ENCODE measurements around the gene CCDC86.
"Not testable (repeated sequence)": the region's sequence is repeated elsewhere in the genome, so short reads cannot be mapped to it uniquely, and the experiment has no call there.

Gene CCDC86, protein sequence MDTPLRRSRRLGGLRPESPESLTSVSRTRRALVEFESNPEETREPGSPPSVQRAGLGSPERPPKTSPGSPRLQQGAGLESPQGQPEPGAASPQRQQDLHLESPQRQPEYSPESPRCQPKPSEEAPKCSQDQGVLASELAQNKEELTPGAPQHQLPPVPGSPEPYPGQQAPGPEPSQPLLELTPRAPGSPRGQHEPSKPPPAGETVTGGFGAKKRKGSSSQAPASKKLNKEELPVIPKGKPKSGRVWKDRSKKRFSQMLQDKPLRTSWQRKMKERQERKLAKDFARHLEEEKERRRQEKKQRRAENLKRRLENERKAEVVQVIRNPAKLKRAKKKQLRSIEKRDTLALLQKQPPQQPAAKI

DNA sequence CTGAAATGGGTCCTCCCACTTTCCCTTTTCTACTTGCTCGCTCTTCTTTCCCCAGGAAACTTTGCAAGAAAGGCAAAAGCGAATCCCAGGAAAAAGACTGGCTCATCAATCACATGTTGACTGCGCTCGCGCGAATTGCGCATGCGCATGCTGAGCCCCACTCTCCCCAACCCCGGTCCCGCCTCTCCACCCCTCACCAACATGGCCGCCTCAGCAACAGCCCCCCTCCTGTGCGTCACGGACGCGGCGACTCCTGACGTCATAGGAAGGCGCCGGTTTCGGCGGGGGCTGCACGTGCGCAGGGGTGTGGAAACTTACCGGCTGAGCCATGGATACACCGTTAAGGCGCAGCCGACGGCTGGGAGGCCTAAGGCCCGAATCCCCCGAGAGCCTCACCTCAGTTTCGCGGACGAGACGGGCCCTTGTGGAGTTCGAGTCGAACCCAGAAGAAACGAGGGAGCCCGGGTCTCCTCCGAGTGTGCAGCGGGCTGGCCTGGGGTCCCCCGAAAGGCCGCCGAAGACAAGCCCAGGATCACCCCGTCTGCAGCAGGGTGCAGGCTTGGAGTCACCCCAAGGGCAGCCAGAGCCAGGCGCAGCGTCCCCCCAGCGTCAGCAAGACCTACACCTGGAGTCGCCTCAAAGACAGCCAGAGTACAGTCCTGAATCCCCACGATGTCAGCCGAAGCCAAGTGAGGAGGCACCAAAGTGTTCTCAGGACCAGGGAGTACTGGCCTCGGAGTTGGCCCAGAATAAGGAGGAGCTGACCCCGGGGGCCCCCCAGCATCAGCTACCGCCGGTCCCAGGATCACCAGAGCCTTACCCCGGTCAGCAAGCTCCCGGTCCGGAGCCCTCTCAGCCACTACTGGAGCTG is at the start of gene CCDC86:
Gene CCDC86 (plus strand): TSS at position 317 of the 871 bp plus-strand sequence. CDS start 12 bp downstream, at position 329.
- DNase-seq = peak; percentile 75 to 82

DNA sequence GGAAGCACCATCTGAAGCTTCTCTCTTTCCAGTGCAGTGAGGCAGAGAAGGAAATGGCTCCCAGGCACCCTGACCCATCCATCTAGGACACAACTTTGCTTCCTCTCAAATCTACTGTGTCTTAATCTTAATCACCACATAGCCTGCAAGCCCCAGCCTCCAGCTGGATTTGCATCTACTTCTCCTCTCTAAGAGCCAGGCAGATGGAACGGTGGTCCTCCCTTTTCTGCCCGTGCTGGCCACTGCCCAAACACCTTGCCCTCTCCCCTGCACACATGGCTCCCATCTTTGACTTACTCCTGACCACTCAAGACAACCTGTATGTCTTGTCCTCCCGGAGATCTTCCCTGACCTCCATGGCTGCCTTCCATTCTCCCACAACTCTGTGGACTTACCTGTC is 49.4 kb upstream of the CCDC86 start:
- no peak for DNase-seq

GRCh38 chr11:60795291-60795690 is 46.6 kb upstream of the CCDC86 start:
- no peak for DNase-seq

DNA sequence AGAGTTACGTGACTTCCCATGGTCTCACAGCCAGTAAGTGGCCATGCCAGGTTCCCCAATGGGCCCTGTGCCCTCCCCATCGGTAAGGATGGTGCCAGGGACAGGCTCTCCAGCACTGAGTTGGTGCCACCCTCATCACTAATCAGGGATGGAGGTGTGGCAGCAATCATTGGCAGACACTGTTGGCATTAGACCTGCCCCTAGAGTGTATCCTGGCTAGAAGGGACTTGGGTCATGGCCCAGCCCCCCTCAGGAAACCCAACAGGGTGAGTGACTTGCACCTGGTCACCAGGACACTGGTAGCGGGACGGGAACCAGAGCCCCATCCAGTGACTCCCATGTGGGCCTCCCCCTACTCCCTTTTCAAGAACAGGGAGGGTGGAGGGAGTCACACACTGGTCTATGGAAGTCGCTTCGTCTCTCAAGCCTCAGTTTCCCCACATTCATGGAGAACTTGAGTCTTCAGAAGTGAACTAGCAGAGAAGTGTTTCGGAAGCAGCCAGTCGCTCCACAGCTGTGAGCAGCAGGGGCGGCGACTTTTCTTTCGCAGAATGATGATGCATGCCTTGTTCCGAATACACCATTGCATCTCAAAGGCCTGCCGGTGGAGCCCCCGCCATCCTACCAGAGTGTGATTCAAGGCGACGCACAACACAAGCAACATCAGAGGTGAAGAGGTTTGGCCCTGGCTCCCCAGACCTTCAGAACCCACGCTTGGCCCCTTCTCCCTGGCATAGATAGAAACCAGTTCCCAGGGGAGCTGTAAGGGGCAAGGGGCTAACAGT is 43.9 kb upstream of the CCDC86 start:
- no peak for DNase-seq

GRCh38 chr11:60798631-60799030 is 43.3 kb upstream of the CCDC86 start:
- DNase-seq = no peak

DNA sequence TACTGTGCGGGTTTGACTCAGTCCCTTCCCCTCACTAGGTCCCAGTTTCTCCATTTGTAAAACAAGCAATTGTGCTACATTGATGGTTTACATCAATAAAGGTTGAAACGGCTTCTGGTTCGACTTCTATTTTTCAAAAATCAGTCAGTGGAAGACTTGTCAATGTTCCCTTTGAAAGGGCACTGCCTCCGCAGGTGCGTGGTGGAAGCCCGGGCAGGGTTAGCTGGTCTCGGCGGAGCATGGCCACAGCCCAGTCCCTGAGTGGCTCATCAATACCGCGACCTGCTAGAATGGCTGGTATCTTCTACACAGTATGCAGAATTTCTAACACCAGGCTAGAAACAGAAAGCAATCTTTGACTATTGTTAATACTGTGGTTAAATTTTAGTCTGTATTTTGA is 40.7 kb upstream of the CCDC86 start:
- DNase-seq = no peak

- no peak for DNase-seq
Observed at GRCh38 chr11:60803273-60803936, 38.5 kb upstream of the CCDC86 start.

- DNase-seq = no peak
Observed at GRCh38 chr11:60809249-60809648, 32.7 kb upstream of the CCDC86 start.

GRCh38 chr11:60809691-60810090 is 32.2 kb upstream of the CCDC86 start:
- no peak for DNase-seq

DNA sequence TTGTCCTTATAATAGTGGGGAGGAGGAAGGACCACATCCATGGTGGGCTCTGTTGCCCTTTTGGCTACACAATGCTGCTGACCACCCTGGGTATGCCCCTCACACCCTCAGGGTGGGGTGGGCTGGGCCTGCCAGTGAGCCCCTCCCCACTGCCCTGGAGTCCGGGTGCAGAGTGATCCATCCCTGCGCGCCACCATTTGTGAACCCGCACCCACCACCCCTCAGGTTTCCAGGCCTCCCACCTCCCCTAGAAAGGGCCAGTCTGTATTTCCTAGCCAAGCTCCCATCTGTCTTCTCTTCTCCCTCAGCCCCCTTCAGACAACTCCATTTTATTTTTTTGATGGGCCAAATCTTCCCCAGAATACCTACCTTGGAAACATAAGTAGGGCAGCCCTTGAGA is 31.8 kb upstream of the CCDC86 start:
- no peak for DNase-seq

DNA sequence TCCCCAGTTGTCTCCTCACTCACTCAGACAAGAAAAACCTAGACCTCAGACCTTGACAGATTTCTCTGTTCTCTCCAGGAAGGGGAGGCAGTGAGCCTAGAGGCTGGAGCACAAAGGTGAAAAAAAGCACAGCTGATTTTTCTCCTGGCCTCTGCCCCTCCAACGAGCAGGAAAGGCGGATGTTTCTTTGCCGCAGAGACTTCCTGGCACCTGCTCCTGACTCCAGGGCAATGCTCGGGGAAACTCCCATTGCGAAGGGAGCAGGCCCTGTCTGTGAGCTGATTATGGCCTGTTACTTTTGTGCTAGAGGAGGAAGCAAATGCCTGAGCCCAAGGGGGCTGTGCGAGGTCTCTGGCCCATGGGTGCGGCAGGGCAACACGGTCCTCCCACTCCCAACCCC is 31.3 kb upstream of the CCDC86 start:
- DNase-seq = no peak

- no peak for DNase-seq
Observed at GRCh38 chr11:60813324-60813723, 28.6 kb upstream of the CCDC86 start.

DNA sequence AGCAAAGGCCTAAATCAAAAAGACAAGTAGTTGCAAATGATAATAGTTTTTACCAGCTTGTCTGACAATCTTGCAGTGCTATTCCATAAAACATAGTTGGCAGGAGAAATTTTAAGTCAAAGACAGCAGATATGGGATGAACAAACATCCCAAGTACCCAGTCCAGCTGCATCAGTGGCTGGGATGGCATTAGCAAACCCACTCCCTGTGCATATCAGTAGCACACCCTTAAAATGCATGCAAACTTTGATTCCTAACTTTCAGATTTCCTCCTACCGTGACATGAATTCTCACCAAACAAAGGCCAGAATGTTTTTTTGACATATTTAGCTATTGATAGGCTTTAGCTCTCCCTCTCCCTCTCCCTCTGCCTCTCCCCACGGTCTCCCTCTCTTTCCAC is 27.8 kb upstream of the CCDC86 start:
- no peak for DNase-seq

DNA sequence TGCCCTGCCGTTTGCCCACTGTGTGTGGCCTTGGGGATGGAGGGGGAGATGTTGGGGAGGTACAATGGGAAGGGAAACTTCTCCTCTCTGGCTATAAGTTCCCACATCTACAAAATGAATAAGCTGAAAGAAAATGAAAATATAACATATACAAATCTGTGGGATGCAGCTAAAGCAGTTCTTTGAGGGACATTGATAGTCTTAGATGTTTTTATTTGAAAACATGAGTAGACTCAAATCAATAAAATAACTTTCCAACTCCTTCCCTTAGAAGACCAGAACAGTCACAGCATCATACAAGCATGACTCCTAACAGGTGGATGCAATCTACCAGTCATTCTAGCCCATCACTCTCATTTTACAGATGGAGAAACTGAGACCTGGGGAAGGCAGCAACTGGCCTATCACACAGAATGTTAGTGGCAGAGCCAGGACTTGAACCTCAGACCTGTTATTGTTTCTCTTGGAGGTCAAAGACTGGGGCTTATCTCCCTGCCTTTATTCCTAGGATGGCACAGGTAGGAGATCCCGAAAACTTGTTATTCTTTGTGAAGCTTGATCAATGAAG is 25.2 kb upstream of the CCDC86 start:
- DNase-seq = no peak

DNA sequence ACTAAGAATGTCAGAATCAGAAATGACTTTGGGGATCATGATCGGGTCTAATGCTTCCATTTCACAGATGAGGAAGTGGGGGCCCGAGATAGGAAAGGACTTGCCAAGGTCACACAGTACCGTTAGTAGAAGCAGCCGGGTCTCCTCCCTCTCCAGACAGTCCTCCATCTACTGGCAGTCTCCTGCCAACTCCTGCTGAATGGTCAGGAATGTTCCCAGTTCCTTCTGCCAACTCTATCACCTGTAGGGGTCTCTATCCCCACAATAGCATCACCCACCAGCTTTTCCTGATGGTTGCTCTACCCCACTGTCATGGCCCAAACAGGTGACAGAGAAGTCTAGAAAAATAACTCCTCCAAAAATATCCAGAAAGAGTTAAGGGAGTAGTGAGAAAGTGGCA is 23.9 kb upstream of the CCDC86 start:
- no peak for DNase-seq

DNA sequence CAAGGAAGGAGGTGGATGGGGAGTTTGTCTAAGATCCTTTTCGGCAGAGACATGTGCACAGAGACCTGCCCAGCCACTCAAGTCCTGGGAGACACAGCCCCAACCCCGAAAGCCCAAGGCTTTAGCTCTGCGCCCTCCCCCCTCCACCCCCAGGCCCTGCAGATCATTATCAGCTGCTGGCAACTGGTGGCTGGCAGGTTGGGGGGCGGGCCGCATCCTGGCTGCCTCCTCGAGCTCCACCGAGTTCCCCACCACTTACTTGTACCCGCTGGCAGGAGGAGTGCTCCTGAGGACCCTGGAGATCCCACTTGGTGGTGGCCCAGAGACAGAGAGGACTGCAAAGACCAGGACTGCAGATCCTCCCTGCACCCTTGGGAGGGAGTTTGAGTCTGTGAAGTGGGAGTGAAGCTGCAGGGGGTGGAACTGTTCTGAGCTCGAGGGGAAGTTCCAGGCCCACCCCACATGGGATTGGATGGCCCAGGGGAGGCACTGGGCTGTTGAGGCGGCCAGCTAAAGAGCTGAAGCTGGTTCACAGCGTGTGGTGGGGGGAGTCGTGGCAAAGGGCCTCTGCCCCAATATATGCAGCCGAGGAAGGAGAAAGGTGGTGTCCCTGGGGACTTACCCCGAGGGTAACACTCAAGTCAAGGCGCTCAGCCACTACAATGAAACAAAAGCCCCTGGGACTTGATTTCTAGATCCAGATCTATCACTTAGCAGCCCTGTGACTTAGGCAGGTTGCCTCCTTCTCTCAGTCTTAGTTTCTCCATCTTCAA is 19.9 kb upstream of the CCDC86 start:
- no peak for DNase-seq

DNA sequence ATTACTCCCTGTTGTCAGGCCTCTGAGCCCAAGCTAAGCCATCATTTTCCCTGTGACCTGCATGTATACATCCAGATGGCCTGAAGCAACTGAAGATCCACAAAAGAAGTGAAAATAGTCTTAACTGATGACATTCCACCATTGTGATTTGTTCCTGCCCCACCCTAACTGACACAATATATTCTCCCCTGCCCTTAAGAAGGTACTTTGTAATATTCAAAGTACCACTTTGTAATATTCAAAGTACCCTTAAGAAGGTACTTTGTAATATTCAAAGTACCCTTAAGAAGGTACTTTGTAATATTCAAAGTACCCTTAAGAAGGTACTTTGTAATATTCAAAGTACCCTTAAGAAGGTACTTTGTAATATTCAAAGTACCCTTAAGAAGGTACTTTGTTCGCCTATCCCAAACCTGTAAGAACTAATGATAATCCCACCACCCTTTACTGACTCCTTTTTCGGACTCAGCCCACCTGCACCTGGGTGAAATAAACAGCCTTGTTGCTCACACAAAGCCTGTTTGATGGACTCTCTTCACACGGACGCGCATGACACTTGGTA is 18.1 kb upstream of the CCDC86 start:
- not testable (repeated sequence) for DNase-seq

DNA sequence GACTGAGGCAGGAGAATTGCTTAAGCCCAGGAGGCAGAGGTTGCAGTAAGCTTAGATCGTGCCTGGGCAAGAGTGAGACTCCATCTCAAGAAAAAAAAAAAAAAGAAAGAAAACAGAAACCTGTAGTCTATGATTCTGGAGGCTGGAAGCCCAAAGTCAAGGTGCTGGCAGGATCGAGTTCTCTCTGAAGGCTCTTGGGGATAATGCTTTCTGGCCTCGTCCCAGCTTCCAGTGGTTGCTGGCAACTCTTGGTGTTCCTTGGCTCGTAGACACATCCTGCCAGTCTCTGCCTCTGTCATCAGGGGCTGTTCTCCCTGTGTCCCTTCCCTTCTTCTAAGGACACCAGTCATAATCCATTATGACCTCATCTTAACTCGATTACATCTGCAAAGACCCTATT is 16.8 kb upstream of the CCDC86 start:
- no peak for DNase-seq

GRCh38 chr11:60825790-60826189 is 16.1 kb upstream of the CCDC86 start:
- DNase-seq = no peak

GRCh38 chr11:60830478-60831142 is 11.3 kb upstream of the CCDC86 start:
- DNase-seq = peak; percentile 43 to 56

DNA sequence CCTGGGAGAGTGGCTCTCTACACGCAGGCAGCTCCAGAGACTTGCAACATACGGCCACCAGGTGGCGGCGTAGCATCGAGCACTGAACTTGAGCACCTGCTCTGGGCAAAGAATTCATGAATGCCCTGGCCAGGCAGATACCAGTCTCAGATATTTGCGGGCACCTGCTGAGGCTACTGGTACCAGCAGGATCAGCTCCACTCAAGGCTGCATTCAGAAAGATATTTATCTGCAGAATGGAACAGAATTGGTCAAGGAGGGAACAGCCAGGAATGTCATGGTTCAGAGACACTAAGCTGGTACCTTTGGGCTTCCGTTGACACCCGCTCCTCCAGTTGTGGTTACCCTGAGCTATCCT is 10.8 kb upstream of the CCDC86 start:
- DNase-seq = peak; percentile 56 to 64
